HG03439 (cell line): ENCODE data around the gene EPHA10.
A peak's percentile ranks its signal among the peaks of the same experiment; 100 is the strongest.
"Not testable (repeated sequence)": the region's sequence is repeated elsewhere in the genome, so short reads cannot be mapped to it uniquely, and the experiment has no call there.

Experiments
- ATAC-seq: cut with Tn5 transposase; IDR thresholded peaks from one replicate; pipeline ENCODE4 v1.9.1; 2021; ENCODE audit warnings: mild to moderate bottlenecking, moderate library complexity; ENCODE audit not compliant: unreplicated experiment

EPHA10 gene

DNA sequence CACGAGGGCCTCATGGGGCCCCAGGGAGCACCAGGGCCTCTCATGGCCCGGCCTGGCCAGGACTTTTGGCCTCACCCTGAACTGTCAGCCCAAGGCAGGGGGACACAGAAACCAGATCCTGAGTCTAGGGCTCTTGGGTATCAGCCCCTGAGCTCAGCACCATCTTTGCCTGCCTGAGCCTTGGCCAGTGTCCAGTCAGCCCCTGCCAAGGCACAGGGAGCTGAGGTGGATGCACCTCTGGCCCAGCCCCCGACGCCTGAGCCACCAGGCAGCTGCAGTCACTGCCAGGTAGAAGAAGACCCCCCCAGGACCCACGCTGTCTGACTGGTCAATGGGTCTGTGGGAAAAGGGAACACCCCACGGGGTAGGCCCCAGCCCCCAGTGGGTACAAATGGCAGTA, 47.3 kb downstream of the EPHA10 start:
- ATAC-seq, result no peak

DNA sequence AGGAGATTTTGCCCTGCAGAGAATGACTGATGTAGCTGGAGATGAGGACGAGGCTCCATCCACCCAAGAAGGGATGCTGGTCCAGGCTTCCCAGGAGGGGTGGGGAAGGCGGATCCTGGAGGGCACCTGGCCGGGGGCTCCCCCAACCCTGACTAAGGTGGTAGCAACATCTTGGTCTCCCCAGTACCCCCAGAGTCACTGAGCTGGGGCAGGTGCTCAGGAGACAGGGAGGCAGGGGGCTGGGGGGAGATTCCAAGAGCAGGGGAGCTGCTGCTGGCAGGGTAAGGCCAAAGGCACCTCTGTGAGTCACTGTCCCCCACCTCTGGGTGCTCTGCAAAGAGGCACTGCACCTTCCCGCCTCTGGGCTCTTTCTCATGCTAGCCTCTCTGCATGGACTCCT, 48.6 kb downstream of the EPHA10 start:
- no peak for ATAC-seq

DNA sequence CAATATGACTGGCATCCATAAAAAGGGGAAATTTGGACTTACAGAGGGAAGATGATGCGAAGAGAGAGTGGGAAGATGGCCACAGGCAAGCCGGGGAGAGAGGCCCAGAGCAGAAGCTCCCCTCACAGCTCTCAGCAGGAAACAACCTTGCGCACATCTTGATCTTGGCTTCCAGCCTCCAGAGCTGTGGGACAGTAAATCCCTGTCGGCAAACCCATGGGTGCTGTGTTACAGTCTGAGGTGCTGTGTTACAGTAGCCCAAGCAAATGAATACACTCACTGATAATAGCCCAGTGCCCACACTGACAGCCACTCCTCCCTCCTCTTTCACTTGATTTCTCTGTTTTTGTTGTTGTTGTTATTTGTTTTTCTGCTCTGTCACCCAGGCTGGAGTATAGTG, 50.2 kb downstream of the EPHA10 start:
- no peak for ATAC-seq

DNA sequence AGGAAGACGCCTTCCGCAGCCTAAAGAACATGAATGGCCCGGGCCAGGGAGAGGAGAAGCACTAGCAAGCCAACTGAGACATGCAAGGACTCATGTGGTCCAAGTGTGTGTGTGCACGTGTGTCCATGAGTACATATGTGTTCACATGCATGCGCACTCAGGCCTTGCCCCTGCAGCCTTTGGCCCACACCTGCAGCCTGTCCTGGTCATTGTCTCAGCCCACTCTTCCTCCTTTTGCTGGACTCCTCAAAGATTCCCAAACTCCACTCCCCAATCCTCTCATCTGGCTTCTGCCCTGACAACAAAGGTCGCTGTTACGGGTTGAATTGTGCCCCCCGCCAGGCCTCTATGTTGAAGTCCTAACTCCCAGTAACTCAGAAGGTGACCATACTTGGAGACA, 50.7 kb downstream of the EPHA10 start:
- no peak for ATAC-seq

DNA sequence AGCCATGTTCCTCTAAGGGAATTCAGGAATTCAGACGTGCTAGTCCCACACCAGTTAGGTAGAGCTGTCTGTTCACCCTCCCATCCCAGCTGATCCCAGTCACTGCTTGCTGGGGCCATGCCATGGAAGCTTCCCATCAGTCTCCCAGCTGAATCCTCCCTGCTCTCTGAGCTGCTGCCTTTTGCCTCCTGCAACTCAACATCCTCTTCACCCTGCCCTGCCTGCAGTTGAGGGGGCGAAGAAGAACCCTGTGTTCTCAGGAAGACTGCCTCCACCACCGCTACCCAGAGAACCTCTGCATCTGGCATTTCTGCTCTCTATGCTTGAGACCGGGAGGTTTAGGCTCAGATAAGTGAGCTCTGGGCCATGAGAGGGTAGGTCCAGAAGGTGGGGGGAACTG, 56.4 kb downstream of the EPHA10 start:
- no peak for ATAC-seq

DNA sequence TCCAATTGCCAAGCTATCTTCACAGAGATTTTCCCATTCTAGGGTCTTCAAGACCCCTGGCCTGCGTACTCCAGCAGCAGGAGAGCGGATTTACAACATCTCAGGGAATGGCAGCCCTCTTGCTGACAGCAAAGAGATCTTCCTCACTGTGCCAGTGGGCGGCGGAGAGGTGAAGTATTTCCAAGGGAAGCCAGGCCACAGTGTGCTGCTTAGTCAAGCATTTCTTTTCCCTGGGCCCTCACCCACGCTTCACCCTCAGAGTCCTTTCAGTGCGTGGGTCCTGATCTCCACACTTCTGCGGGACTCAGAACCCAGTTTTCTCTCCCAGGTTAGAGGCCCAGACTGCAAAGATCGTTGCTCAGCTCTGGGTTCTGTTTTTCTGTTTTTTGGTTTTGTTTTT, 59.5 kb downstream of the EPHA10 start:
- ATAC-seq, result no peak

DNA sequence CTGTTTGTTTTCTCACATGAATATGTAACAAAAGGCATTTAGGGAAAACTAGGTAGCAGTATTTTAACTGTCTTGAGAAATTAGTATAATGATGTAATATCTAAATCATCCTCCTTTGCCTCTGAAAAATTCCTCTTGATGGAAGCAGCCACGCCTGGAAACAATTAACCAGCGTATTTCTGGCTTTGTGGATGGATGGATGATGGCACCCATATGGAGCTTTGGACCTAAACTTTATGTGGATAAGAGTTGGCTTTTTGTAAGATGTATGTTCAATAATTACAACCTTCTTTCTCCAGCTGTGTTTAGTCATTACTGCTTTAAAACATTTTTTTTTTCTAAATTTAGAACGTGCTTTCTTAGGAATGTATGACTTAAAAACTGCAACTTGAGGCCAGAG, 60.0 kb downstream of the EPHA10 start:
- ATAC-seq, result no peak

DNA sequence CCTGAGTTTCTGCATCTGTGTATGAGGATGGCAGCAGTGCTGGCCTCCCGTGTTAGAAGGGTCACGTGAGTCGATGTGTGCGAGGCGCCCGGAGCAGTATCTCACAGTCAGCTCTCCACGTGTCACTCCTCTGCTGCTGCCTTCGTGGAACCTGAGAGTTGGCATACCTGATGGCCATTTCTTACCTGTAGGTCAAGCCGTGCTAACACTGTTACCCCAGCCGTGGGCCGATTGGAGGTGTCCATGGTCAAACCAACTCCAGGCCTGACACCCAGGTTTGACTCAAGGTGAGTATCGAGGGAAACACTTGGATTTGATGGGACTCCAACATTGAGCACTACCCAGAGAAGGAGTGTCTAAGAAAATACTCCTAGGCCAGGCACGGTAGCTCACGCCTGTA, 61.9 kb downstream of the EPHA10 start:
- no peak for ATAC-seq

DNA sequence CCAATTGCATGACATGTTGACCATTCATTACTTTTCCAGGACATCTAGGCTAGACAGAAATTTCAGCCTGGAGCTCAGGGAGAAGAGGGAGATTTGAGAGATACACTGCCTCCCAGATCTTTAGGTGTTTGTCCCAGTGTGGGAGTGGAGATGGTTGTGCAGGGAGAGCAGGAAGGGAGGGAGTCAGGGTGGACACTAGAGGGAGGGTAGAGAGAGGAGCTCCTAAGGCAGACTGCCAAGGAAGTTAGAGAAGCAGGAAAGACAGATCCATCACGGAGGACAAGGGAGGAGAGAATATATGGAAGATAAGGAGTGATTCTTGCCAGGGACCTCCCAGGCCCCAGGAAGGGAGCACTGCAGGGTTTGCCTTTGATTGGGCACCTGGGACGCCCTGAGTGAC, 63.9 kb downstream of the EPHA10 start:
- no peak for ATAC-seq

DNA sequence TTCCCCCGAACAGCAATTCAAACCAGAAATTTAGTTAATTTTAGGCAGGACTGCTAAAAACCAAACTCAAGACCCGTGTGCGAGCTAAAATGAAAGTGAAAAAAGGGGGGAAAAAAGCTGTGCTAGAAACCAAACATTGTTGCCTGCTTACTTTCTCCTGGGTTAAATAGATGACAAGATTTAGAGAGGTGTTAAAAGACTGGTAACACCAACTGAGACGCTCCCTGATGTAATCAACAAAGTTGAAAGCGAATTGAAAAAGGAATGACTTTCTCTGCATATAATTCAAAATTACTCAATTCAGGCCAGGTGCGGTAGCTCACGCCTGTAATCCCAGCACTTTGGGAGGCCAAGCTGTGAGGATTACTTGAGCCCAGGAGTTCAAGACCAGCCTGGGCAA, 65.8 kb downstream of the EPHA10 start:
- no peak for ATAC-seq

DNA sequence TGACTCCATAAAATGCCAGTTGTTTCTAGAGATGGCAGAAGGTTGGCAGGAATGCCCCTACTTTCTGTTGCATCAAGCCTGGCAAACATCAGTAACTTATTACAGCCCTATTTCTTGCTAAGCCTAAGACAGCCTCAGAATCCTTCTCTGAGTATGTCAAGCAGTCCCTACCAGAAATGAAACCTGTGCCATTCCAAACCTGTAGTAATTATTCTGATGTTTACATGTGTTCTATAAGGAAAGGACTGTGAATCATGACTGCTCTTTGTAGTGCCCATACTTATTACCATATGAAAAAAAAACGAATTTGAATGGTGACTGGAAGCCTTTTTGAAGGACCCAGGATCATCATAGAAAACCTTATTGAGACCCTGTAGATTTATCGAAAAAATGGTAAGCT, 67.2 kb downstream of the EPHA10 start:
- no peak for ATAC-seq

DNA sequence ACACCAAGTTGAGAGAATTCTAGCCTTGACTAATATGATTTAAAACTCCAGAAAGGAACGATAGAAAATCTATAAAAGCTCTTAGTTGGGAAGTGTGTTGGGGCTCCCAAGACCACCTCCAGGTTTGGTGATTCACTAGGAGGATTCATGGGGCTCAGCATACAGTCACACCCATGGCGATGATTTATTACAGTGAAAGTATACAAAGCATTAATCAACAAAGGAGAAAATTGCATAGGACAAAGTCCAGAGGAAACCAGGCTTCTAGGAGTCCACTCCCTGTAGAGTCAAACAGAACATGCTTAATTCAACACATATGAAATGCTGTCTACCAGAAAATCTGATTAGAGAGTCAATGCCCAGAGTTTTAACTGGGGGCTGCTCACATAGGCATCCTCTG, 67.8 kb downstream of the EPHA10 start:
- no peak for ATAC-seq

DNA sequence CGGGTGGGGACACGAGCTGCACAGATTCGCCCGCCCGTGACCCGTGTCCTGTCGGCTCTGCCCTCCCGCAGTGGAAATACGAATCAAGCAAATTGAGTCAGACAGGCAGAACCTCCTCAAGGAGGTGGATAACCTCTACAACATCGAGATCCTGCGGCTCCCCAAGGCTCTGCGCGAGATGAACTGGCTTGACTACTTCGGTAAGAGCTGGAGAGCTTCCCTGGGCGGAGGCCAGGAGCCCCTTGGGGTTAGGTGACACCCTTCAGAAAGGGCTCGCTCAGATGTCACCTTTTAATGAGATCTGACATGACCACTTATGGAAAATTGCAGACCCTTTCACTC, 72.1 kb downstream of the EPHA10 start:
- no peak for ATAC-seq

DNA sequence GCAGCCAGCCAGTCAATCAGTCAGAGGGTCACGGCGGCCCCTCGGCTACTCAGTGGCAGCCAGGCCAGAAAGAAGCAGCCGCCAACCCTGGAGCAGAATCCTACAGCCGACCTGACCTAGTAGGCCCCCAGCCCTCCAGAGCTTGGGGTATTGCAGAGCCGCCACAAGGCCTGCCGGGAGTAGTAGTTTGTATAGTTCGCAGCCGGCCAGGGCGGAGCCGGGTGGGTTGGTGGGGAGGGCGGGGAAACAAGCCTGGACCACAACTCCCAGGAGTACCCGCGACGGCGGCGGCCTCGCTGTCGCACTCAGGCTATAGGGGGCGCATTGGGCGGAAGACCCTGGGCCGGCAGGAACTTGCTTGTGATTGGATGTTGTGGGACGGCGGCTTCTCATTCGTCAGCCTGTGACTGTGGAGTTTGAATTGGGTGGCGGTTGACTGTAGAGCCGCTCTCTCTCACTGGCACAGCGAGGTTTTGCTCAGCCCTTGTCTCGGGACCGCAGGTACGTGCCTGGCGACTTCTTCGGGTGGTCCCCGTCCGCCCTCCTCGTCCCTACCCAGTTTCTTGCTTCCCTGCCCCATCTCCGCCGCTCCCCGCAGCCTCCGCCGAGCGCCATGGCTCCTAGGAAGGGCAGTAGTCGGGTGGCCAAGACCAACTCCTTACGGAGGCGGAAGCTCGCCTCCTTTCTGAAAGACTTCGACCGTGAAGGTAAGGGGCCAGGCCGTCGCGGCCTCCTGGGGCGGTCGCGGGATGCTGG, 72.7 kb downstream of the EPHA10 start, which contains the start of gene CDCA8:
Gene CDCA8 (plus strand): TSS at position 439 of the 756 bp plus-strand sequence. CDS start 175 bp downstream, at position 614.
- ATAC-seq, result peak; percentile 75

DNA sequence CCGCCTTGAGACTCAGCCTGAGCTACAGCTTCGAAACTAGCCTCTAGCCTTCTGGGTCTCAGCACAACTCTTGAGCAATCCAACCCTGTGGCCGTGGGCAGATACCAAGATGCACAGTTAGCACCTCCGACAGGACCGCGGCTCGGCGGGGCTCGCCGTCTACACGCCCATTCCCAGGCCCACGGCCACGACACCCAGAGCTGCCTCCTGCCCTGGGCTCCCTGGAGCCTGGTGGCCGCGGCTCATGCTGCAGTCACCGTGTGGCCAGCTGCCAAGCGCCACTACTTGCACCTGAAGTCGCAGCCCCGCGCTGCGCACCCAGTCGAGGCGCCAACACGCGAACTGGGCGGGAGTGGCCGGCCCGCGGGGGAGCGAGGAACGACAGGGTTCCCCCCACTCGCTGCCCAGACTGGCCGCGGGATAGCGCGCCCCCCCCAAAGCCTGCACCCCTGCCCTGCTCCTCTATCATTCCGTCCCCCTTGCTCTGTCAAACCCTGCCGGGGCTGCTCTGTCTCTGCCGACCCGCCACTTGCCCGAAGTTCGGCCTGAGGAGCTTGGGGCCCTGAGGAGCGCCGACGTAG, 73.3 kb downstream of the EPHA10 start:
- ATAC-seq, result peak; percentile 3

DNA sequence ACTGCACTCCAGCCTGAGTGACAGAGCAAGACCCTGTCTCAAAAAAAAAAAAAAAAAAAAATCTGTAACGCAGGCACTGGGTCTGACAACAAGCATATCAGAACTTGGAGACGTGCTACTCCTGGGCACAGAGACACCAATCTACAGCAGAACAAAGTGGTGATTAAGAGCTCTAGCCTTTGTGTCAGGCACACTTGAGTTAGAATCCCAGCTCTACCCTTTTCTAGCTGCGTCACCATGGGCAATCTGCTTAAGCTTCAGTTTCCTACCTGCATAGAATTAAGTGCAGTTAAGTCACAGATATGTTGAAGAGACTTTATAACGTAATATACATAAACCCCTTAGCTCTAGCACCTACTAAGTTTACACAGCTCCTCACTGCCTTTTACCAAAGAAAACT, 76.0 kb downstream of the EPHA10 start:
- no peak for ATAC-seq

DNA sequence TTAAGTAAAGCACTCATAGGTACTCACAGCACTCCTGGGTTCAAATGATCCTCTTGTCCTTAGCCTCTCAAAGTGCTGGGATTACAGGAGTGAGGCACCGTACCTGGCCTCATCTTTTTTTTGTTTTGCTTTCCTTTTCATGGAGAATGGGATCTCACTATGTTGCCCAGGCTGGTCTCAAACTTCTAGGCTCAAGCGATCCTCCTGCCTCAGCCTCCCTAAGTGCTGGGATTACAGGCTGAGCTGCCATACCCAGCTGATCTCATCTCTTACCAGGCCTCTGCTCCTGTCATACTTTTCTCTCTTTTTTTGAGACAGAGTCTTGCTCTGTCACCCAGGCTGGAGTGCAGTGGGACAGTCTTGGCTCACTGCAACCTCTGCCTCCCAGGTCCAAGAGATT, 77.2 kb downstream of the EPHA10 start:
- not testable (repeated sequence) for ATAC-seq

DNA sequence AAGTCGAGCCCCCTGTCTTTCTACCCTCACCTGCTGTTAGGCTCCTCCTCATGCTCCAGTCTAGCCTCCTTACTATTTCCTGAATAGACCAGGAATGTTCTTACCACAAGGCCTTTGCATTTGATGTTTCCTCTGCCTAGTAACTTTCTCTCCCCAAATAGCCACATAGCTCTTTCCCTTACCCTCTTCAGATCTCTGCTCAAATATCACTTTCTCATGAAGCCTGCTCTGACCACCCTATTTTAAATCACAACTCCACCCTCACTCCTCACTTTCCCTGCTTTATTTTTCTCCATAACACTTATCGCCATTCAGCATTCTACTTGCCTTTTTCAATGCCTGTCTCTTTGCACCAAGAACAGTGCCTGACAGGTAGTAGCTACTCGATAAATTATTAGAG, 79.2 kb downstream of the EPHA10 start:
- no peak for ATAC-seq

DNA sequence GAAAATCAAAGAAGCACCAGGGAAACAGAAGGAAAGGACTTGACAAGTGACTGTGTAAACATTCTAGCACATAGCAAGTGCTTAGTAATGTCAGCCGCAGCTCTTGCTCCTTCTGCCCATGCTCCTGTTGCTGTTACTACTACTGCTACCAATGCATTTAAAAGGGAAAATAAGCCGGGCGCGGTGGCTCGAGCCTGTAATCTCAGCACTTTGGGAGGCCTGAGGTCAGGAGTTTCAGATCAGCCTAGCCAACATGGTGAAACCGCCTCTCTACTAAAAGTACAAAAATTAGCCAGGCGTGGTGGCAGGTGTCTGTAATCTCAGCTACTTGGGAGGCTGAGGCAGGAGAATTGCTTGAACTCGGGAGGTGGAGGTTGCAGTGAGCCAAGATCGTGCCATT, 80.7 kb downstream of the EPHA10 start:
- ATAC-seq, result not testable (repeated sequence)

DNA sequence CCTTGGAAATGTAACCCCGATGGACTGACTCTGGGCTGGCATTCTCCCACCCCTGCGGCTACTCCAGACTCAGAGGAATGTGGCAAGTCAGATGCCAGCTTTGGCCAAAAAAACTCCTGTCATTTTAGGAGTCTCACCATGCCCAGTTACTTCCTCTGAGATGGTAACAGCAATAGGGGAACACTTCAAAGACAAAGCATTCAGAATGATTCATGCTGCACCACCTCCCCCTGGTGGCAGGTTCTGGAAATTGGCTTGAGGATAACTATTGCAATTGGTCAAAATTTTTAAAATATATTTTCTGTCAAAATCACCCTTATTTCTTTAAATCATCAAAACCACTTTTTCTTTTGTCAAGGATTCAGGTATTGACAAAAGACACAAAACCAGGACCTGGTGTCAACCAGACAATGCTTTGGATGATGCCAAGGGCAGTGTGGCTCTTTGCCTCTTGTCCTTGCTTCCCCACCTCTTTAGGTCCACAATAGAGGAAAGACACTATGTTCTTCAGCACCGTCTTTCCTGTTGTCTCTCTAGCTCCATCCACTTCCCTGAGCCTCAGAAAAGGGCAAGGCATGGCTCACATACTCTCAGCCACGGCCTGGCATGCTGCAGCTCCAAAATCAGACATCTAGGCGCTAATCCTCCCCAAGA, 82.5 kb downstream of the EPHA10 start:
- ATAC-seq, result no peak

DNA sequence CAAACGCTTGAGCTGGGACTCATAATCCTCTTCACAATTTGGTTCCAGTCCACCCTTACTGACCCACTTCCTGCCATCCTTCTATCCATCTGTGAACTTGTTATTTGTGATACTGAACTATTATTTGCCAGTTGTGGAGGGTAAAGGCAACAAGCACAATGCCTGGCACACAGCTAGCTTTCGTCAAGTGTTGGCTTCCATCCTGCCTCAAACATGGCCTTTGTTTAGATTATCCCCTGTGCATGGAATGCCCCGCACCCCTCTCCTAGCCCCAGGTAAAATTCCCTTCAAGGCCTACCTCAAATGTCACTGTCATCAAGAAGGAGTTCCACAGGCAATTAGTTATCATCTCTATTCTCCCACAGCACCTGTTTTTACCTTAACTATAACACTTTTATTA, 84.0 kb downstream of the EPHA10 start:
- ATAC-seq, result no peak

DNA sequence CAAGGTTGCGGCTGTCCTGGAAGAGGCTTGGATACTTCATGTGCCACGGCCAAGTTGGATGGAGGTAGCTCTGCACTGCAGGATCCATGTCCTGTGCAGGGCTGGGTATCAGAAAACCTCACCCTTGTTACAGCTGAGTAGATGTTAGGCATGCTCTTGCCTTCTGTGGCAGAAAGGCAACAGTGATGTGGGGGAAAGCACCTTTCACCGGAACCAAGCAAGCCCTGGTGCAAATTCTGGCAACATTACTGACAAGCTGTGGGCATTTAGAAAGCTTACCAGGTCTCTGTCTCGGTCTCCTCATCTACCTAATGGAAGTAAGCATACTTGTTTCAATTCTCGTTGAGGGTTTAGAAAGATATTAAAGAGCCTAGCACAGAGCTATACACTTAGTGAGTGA, 87.1 kb downstream of the EPHA10 start:
- no peak for ATAC-seq

DNA sequence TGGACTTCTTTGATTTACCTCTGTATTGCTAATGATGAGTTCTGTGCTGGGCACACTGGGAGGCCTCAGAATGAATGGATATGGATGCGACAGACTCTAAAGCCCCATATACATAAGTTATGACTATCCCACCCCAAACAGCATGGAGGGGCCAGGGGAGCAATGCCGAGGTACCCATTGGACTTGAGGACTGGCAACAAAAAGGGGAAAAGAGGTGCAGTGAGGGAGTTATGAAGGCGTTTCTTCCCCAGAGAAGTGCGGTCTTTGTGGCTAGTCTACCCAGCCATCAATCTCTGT, 87.8 kb downstream of the EPHA10 start:
- ATAC-seq, result no peak
